GM12872 (cell line): ENCODE measurements around the gene LHPP.

ENCODE experiments used
- TF ChIP-seq, protein P1 (sequence below): IDR thresholded peaks from 3 replicates; pipeline ENCODE4 v1.5.1; 2011; ENCODE audit warnings: low read depth, mild to moderate bottlenecking, low read length, moderate library complexity; ENCODE audit not compliant: insufficient read depth

LHPP gene

DNA sequence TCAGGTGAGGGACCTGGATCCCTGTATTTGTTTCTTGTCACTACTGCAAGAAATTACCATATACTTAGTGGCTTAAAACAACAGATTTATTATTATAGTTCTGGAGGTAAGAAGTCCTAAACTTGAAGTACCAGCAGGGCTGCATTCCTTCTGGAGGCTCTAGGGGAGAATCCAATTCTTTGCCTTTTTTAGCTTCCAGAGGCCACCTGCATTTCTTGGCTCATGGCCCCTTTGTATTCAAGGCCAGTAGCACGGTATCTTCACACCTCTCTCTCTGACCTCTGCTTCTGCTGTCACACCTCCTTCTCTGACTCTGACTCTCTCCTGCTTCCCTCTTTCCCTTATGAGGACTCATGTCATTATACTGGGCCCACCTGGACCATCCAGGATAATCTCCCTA lies 2.2 kb upstream of the LHPP start:
- TF ChIP-seq, protein P1, sequence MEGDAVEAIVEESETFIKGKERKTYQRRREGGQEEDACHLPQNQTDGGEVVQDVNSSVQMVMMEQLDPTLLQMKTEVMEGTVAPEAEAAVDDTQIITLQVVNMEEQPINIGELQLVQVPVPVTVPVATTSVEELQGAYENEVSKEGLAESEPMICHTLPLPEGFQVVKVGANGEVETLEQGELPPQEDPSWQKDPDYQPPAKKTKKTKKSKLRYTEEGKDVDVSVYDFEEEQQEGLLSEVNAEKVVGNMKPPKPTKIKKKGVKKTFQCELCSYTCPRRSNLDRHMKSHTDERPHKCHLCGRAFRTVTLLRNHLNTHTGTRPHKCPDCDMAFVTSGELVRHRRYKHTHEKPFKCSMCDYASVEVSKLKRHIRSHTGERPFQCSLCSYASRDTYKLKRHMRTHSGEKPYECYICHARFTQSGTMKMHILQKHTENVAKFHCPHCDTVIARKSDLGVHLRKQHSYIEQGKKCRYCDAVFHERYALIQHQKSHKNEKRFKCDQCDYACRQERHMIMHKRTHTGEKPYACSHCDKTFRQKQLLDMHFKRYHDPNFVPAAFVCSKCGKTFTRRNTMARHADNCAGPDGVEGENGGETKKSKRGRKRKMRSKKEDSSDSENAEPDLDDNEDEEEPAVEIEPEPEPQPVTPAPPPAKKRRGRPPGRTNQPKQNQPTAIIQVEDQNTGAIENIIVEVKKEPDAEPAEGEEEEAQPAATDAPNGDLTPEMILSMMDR, result no peak

DNA sequence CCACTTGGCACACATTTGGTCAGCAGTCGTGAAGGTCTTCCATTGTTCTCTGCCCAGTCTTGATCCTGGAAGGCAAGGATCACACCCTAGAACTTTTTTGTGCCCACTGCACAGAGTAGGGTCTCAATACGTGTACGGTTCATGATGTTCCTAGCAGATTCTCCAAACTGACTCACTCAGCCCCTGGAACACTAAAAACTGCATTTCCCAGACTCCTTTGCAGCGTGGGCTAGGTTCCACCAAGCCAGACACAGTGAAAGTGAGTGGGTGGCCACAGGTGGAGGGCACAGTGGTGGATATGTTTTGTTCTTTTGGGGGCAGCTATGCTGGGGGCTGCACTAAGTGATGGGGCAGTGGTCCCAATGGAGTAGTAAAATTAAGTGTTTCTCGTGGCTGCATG lies 1.5 kb upstream of the LHPP start:
- TF ChIP-seq, protein P1, result no peak

DNA sequence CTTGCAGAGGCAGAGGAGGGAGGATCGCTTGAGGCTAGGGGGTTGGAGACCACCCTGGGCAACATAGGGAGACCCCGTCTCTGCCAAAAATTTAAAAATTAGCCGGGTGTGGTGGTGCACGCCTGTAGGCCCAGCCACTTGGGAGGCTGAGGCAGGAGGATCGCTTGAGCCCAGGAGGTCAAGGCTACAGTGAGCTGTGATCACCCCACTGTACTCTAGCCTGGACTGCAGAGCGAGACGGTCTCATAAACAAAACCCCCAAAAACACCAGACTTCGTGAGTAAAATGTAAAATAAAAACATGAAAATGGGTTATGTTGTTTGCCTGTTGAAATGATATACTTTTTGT lies 699 bp downstream of the LHPP start:
- TF ChIP-seq, protein P1, result no peak

DNA sequence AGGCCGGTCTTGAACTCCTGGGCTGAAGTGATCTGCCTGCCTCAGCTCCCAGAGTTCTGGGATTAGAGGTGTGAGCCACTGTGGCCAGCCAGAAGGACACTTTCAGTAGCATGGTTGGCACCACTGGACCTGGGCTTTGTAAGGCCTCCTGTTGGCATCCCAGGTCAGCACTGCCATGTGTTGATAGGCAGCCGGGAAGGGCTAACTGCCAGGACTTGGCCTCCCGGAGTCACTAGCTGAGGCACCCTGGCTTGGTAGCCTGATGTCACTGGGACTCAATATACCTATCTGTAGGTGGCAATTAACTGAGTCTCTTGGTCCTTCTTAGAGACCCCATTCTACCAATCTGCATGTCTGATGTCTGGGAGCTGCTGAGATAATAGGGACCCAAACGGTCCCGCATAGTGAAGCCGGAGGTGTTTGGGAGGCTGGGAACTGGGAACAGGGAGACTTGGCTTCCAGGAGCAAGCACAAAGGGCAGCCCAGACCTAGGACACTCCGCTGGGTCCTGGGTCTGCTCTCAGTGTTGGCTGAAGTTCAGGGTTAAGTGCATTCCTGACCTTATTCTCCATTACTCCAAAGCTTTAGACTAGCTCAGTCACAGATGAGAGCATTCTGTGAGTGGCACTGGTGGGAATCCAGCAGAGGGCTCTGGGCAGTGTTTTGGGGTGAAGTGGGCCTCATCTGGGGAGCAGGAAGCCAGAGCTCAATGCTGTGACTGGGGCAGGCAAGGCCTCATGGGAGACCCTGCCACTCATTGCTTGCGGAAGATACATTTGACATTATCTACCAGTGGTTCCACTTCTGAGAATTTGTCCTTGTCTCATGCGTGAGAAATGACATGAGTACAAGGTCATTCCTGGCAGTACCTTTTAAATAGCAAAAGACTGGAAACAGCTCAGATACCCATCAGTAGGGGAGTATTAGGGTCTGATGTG lies 2.7 kb downstream of the LHPP start:
- TF ChIP-seq, protein P1, result no peak

- TF ChIP-seq, protein P1, result no peak
Measured at GRCh38 chr10:124465003-124465776, 3.6 kb downstream of the LHPP start.

GRCh38 chr10:124465777-124466488 lies 4.3 kb downstream of the LHPP start:
- TF ChIP-seq, protein P1, result no peak

- TF ChIP-seq, protein P1, result no peak
Measured at GRCh38 chr10:124467165-124467564, 5.5 kb downstream of the LHPP start.
